Measurements from ENCODE around the gene LCT. TPM values are rescaled to one million over a fixed set of nuclear protein-coding genes. Genes with fewer than 3 reads are reported as not detected.

The LCT gene
- total and polyA plus RNA-seq, 2 of the 13 experiments (the other 11 are each of a cell fraction or from before 2014, with no cell fraction given): not detected

DNA sequence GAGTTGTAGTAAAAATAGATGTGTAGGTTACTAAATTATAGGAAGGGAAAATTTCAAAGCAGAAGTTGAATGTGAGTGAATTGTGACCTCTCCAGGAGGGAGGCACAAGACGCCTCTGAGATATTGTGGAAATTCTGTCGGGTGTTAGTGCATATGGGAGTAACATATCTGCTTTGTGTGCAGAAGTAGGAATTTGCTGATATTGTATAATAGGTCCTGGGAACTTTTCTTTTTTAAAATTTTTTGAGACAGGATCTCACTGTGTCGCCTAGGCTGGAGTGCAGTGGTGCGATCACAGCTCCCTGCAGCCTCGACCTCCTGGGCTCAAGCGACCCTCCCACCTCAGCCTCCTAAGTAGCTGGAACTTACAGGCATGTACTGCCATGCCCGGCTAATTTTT is 60.6 kb downstream of the LCT start:
- Histone ChIP-seq H3K9ac (ENCODE audit: insufficient read depth, low read depth, low read length) (no peak overlapping the region), H3K9me3 (ENCODE audit: low read length) (no peaks in the 10 kb centered on the region), H4K20me1 (ENCODE audit: insufficient read depth, low read length) (no peaks in the 10 kb centered on the region), H3K27me3 (ENCODE audit: control insufficient read depth in 1 of 2, insufficient read depth in 2 of 2, low read length in 2 of 2) (no peaks in the 10 kb centered on the region), H3K4me2 (ENCODE audit: low read depth, low read length) (no peak overlapping the region), H2AFZ (ENCODE audit: low read length) (no peak overlapping the region), H3K79me2 (ENCODE audit: insufficient read depth, low read length) (no peaks in the 10 kb centered on the region), H3K36me3 (replicated peaks in 1 of 2; ENCODE audit: control insufficient read depth in 1 of 2, insufficient read depth in 2 of 2, low read length in 2 of 2) (peaks cover 39 to 86% of the 10 kb centered on the region in 2 experiments), H3K27ac (ENCODE audit: extremely low read length, insufficient read depth, low read length) (no peak overlapping the region), H3K4me3 (replicated peaks in 1 of 3; ENCODE audit: insufficient read depth in 1 of 3, low read depth in 2 of 3, low read length in 3 of 3) (no peak overlapping the region), H3K4me1 (ENCODE audit: insufficient read depth, low read length) (no peaks in the 10 kb centered on the region)
- CTCF ChIA-PET (ENCODE audit: low intra/inter-chr PET ratio, low total read pairs): no interaction called here
- ATAC-seq (no peak), DNase-seq (ENCODE audit: low spot score) (no peak), FAIRE-seq (no peak)
- no TSS peak for BruUV-seq (replicated peaks)
- TF ChIP-seq MAFK (conservative IDR thresholded peaks at IDR 0.05 in 1 of 2, IDR thresholded peaks at IDR 0.05 in 1 of 2; ENCODE audit: low read length in 2 of 2) (peak; percentile 34 to 57; a peak in 3 of 4 replicates), MBD4 (IDR thresholded peaks at IDR 0.05; ENCODE audit: borderline replicate concordance, low read length) (no peak), MAFF (IDR thresholded peaks at IDR 0.05; ENCODE audit: low read depth, low read length) (0 out of 2 replicates have a peak, but pooled peaks have one; percentile 36)
- POLR2A ChIA-PET: no interaction called here
- 97% methylated on average over 7 of the region's 7 CpGs for WGBS (ENCODE audit: low lambda C conversion rate)
- intact Hi-C loops (cut with micrococcal nuclease; ENCODE audit: unreplicated experiment) (no loop called here), in situ Hi-C loops (cut with HindIII; ENCODE audit: extremely low pct_ligation_motif_present, low pct_unique_long_range_greater_than_20kb) (no loop called here)

DNA sequence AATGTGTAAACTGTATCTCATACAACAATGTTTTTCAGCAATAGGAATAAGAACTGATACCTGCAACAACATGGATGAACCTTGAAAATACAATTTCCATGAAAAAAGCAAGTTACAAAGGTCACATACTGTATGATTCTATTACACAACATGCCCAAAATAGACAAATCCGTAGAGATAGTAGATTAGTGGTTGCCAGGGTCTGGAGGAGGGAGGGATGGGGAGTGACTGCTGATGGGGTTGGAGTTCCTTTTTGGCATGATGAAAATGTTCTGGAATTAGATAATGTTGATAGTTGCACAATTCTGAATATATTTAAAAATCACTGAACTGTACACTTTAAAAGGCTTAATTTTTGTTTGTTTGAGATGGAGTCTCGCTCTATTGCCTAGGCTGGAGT is 61.6 kb downstream of the LCT start:
- no peaks in the 10 kb centered on the region for H4K20me1 ChIP-seq (ENCODE audit: insufficient read depth, low read length)
- H3K27me3 ChIP-seq (ENCODE audit: control insufficient read depth in 1 of 2, insufficient read depth in 2 of 2, low read length in 2 of 2): no peaks in the 10 kb centered on the region
- no peak overlapping the region for H3K4me2 ChIP-seq (ENCODE audit: low read depth, low read length)
- no peaks in the 10 kb centered on the region for H3K4me1 ChIP-seq (ENCODE audit: insufficient read depth, low read length)
- BruUV-seq (replicated peaks): no TSS peak
- no peak overlapping the region for H2AFZ ChIP-seq (ENCODE audit: low read length)
- DNase-seq (ENCODE audit: low spot score) (no peak), FAIRE-seq (no peak), ATAC-seq (peak; percentile 41; the same call in 1 of the 3 replicates)
- H3K79me2 ChIP-seq (ENCODE audit: insufficient read depth, low read length): no peaks in the 10 kb centered on the region
- H3K9ac ChIP-seq (ENCODE audit: insufficient read depth, low read depth, low read length): no peak overlapping the region
- no peak overlapping the region for H3K4me3 ChIP-seq (replicated peaks in 1 of 3; ENCODE audit: insufficient read depth in 1 of 3, low read depth in 2 of 3, low read length in 3 of 3)
- TF ChIP-seq HNF4A (CRISPR knock-in tag; IDR thresholded peaks at IDR 0.05): peak; percentile 22; the same call in 1 of the 2 replicates
- 0 out of 2 replicates have a peak, but pooled peaks have one; percentile 47 for TF ChIP-seq CEBPG (CRISPR knock-in tag; IDR thresholded peaks at IDR 0.05)
- TF ChIP-seq RBAK (CRISPR knock-in tag; IDR thresholded peaks at IDR 0.05): no peak
- TF ChIP-seq, protein P1, sequence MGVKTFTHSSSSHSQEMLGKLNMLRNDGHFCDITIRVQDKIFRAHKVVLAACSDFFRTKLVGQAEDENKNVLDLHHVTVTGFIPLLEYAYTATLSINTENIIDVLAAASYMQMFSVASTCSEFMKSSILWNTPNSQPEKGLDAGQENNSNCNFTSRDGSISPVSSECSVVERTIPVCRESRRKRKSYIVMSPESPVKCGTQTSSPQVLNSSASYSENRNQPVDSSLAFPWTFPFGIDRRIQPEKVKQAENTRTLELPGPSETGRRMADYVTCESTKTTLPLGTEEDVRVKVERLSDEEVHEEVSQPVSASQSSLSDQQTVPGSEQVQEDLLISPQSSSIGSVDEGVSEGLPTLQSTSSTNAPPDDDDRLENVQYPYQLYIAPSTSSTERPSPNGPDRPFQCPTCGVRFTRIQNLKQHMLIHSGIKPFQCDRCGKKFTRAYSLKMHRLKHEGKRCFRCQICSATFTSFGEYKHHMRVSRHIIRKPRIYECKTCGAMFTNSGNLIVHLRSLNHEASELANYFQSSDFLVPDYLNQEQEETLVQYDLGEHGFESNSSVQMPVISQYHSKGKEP (CRISPR knock-in tag; IDR thresholded peaks at IDR 0.05): no peak
- no peak for TF ChIP-seq SETDB1 (CRISPR knock-in tag; IDR thresholded peaks at IDR 0.05; ENCODE audit: borderline replicate concordance)
- TF ChIP-seq ZNF350 (CRISPR knock-in tag; IDR thresholded peaks at IDR 0.05; ENCODE audit: borderline replicate concordance, low read depth): no peak
- 0 out of 2 replicates have a peak, but pooled peaks have one; percentile 18 for TF ChIP-seq CEBPB (IDR thresholded peaks at IDR 0.05; ENCODE audit: borderline replicate concordance, low read depth, low read length)
- peaks cover 40 to 86% of the 10 kb centered on the region in 2 experiments for H3K36me3 ChIP-seq (replicated peaks in 1 of 2; ENCODE audit: control insufficient read depth in 1 of 2, insufficient read depth in 2 of 2, low read length in 2 of 2)
- H3K9me3 ChIP-seq (ENCODE audit: low read length): no peaks in the 10 kb centered on the region
- 51% methylated on average over 2 of the region's 2 CpGs for WGBS (ENCODE audit: low lambda C conversion rate)
- CTCF ChIA-PET (ENCODE audit: low intra/inter-chr PET ratio, low total read pairs): no interaction called here
- in situ Hi-C loops (cut with HindIII; ENCODE audit: extremely low pct_ligation_motif_present, low pct_unique_long_range_greater_than_20kb) (no loop called here), intact Hi-C loops (cut with micrococcal nuclease; ENCODE audit: unreplicated experiment) (no loop called here)
- POLR2A ChIA-PET: no interaction called here
- no peak overlapping the region for H3K27ac ChIP-seq (ENCODE audit: extremely low read length, insufficient read depth, low read length)

Data from HepG2 (cell line).